ENCODE data around the gene SERPINA1.

The SERPINA1 gene

GRCh38 chr14:94397289-94398181 is 9.1 kb upstream of the SERPINA1 start:
- DNase-seq: no peak

GRCh38 chr14:94396628-94397225 is 8.3 kb upstream of the SERPINA1 start:
- no peak for DNase-seq

- DNase-seq: no peak
Measured at GRCh38 chr14:94395888-94396574, 7.6 kb upstream of the SERPINA1 start.

- peak; percentile 34 to 60 (median 50) for DNase-seq
Measured at GRCh38 chr14:94395282-94395887, 7.0 kb upstream of the SERPINA1 start.

- peak; percentile 89 to 97 (median 94) for DNase-seq
Measured at GRCh38 chr14:94394581-94395207, 6.3 kb upstream of the SERPINA1 start.

DNA sequence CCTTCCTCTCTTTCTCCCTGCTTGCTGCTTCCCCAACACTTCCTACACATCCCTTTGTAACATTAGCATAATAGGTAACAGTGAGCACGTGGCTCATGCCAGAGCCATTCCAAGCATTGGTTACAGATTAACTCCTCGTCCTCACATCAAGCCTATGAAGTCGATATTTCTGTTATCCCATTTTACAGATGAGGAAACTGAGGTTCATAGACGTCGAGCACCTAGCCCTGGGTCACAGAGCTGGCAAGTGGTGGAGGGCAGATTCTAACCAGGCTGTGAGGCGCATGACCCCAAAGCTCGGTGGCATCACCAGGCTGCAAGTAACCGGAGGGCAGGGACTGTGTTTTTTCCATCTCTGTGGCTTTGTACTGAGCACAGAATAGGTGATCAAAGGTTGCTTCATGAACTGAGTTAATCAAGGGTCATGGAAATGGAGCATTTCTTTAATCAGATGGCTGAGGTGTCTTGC is 5.7 kb upstream of the SERPINA1 start:
- no peak for DNase-seq

DNA sequence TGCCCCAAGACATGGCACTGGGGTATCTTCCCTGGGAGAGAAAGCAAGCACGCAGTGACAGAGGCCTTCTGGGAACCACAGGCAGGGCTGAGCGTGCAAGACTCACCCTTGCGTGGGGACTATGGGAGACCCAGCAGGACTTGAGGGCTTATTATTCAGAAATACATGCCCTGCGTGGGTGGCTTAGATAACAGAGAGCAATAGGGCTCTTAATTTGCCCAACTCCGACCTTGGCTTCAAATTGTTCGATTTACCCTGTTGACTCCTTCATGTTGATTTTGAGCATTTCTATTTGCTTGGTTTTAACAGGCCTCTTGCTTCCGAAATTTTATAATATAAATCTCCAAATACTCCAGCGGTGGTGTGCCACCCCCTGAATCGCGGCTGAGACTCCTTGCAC is 5.1 kb upstream of the SERPINA1 start:
- DNase-seq: no peak

DNA sequence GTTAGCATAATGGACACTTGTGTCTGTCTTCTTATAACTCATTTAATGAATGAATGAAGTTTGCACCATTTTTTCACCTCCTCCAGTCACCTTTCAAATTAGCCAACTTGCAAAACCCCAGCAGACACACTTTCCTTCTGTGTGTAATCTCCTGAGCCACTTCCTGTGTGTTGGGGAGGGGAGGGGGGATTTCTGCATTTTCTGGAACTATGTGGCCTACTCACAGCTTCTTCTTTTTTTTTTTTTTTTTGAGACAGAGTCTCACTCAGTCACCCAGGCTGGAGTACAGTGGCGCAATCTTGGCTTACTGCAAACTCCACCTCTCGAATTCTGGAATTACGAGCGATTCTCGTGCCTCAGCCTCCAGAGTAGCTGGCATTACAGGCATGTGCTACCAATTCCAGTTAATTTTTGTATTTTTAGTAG is 4.1 kb upstream of the SERPINA1 start:
- DNase-seq: peak; percentile 83 to 93 (median 88)

- DNase-seq: peak in 1 of 4 experiments; percentile 33
Measured at GRCh38 chr14:94391281-94391975, 3.0 kb upstream of the SERPINA1 start.

DNA sequence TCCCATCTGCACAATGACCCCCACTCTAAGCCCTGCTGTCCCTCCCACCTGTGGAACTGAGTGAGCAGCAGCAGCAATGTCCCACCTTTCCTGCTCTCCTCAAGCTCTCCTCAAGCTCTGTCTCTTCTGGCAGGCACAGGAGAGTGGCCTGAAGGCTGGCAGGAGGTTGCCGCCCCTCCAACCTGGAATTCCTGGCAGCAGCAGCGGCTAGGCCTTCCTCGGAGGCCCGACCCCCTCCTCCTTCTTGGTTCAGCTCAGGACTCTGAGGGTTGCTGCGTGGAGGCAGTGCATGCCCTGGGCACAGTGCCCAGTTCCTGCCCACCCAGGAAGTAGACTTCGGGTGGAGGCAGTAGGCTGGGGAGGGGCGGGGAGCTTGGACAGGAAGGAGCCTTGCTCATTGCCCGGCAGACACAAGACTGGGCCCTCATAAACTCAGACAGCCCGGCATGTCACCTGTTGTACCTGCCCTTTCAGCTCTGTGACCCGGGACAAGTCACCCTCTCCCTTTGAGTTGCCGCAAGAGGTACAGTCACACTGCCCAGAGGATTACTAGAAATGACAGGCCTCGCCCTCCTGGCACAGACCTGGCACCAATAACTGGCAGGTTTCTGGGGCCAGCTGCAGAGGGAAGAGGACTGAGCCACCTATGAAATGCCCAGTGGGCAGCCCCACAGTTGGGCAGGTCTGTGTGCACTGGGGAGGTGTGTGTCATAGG is 2.1 kb upstream of the SERPINA1 start:
- DNase-seq: peak; percentile 61 to 86 (median 80)

GRCh38 chr14:94389731-94390371 is 1.4 kb upstream of the SERPINA1 start:
- no peak for DNase-seq

DNA sequence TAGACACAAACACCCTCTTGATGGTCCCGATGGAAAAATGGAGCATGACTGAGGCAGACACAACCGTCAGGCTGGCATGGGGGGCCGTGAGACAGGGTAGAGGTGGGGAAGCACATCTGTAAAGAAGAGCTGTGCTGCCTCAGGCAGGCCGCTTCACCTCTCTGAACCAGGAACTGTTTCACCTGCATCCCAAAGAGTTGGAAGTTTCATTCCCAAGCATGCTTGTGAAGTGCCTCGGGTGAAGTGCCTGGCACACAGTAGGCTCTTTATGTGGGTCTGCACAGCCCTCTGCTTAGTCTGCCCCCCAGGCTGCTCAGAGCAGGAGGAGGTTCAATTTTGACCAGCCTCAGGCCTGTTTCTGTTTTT is 685 bp upstream of the SERPINA1 start:
- no peak for DNase-seq

- DNase-seq: no peak
Measured at GRCh38 chr14:94388027-94388383, 397 bp downstream of the SERPINA1 start.

- DNase-seq: peak; percentile 38 to 60 (median 54)
Measured at GRCh38 chr14:94387051-94388026, 1.1 kb downstream of the SERPINA1 start.

- no peak for DNase-seq
Measured at GRCh38 chr14:94386085-94387031, 2.0 kb downstream of the SERPINA1 start.

DNA sequence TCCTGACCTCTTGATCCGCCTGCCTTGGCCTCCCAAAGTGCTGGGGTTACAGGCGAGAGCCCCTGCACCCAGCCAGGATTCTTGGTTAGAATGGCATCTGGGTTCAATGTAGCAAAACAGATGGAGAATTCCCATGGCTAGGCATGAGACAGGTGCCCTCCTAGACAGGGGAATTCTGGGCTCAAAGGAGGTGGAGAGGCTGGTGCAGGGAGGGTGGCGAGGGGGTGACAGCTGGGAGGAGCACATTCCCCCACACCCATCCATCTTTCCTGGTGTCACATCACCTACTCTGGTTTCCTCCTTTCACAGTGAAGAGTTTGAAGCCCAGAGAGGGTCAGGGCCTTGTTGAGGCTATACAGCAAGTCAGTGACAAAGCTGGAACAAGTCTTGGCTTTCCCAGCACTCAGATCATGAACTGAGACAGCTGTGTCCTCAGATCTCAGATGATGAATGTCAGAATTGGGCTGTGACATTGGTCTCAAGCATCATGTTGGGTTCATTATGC is 2.8 kb downstream of the SERPINA1 start:
- DNase-seq: no peak

- no peak for DNase-seq
Measured at GRCh38 chr14:94384342-94384741, 4.1 kb downstream of the SERPINA1 start.

GRCh38 chr14:94383777-94384176 is 4.6 kb downstream of the SERPINA1 start:
- no peak for DNase-seq
